OCI-LY7 (cell line): ENCODE results near the gene DLX1.

Experiments used
- EZH2phosphoT487 ChIP-seq: fragments of 200-600 bp; sonication (generic); IDR thresholded peaks from 2 replicates; pipeline ENCODE4 v1.6.1; 2018; ENCODE audit warnings: low read depth, borderline replicate concordance, mild to moderate bottlenecking, mixed run types, antibody characterized with exemption, low read length, moderate library complexity, mixed read lengths
- TF ChIP-seq, protein P1 (sequence below): fragments of 200-600 bp; sonication (generic); conservative IDR thresholded peaks from 2 replicates; pipeline ENCODE4 v1.5.1; 2014; ENCODE audit warnings: mild to moderate bottlenecking, antibody characterized with exemption, low read length, moderate library complexity, mixed read lengths

DNA sequence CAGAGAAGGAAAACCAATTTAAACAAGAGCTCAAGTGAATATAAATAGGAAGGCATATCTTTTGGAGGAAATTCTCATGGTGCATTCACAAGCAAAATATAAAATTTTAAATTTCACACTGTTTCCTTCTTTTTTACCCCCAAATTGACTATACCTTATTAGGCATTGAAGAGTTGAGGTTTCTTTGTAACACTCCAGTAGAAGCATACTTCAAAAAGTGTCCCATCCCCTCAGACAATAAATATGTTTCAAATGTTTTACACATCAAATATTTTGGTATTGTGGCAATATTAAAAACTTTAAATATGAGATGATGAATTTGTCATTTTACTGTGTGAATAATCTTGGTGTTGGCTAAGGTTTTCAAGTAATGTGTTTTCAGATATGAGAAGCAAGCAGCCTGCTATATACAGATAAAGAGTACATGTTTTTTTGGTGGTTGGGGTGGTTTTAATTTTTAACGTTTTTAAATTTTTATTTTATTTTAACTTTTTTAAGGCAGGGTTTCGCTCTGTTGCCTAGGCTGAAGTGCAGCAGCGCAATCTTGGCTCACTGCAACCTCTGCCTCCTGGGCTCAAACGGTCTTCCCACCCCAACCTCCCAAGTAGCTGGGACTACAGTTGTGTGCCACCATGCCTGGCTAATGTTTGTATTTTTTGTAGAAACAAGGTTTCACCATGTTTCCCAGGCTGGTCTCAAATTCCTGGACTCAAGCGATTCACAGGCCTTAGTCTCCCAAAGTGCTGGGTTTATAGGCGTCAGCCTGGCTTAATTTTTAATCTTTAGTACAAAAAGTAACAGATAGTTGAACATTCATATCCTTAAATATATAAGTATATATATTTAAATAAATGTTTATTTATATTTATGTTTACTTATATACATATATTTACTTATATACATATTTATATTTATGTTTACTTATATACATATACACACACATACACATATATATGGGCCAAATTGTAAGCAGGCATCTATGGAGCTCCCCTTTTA lies 36.5 kb upstream of the DLX1 start:
- TF ChIP-seq, protein P1, sequence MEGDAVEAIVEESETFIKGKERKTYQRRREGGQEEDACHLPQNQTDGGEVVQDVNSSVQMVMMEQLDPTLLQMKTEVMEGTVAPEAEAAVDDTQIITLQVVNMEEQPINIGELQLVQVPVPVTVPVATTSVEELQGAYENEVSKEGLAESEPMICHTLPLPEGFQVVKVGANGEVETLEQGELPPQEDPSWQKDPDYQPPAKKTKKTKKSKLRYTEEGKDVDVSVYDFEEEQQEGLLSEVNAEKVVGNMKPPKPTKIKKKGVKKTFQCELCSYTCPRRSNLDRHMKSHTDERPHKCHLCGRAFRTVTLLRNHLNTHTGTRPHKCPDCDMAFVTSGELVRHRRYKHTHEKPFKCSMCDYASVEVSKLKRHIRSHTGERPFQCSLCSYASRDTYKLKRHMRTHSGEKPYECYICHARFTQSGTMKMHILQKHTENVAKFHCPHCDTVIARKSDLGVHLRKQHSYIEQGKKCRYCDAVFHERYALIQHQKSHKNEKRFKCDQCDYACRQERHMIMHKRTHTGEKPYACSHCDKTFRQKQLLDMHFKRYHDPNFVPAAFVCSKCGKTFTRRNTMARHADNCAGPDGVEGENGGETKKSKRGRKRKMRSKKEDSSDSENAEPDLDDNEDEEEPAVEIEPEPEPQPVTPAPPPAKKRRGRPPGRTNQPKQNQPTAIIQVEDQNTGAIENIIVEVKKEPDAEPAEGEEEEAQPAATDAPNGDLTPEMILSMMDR = no peak
- TF ChIP-seq EZH2phosphoT487 = no peak
